Kidney epithelial cell (primary cell): ENCODE data around the gene MCCD1. TPM values are rescaled to one million over a fixed set of nuclear protein-coding genes. Genes with fewer than 3 reads are reported as not detected.
A peak's percentile ranks its signal among the peaks of the same experiment; 100 is the strongest.

Experiments used
- DNase-seq: peaks from one replicate; pipeline ENCODE4 v3.0.0-alpha.2; 2010; ENCODE audit warnings: low read depth
- H3K27me3 ChIP-seq: 2 replicates; pipeline ENCODE4 v1.6.0; 2011; ENCODE audit warnings: low read length; ENCODE audit not compliant: control insufficient read depth, insufficient read depth
- H3K36me3 ChIP-seq: 2 replicates; pipeline ENCODE4 v1.5.1; 2011; ENCODE audit warnings: low read length; ENCODE audit not compliant: control insufficient read depth, insufficient read depth
- H3K4me3 ChIP-seq: 2 replicates; pipeline ENCODE4 v1.5.1; 2011; ENCODE audit warnings: low read depth, mild to moderate bottlenecking, control low read depth, low read length
- total RNA-seq: library from RNA; depleted of rRNA; stranded (reverse); fragments of >200 nt; gene quantifications from 2 replicates; pipeline ENCODE4 v1.2.3, GENCODE V29; 2015
- TF ChIP-seq, protein P1 (sequence below): IDR thresholded peaks from 2 replicates; pipeline ENCODE4 v1.5.1; 2011; ENCODE audit warnings: mild to moderate bottlenecking, moderate library complexity, low read length, control low read depth, inconsistent platforms; ENCODE audit not compliant: insufficient read depth, poor library complexity, severe bottlenecking

Gene MCCD1
- total RNA-seq, 1 donor from 2014 or later: not detected

DNA sequence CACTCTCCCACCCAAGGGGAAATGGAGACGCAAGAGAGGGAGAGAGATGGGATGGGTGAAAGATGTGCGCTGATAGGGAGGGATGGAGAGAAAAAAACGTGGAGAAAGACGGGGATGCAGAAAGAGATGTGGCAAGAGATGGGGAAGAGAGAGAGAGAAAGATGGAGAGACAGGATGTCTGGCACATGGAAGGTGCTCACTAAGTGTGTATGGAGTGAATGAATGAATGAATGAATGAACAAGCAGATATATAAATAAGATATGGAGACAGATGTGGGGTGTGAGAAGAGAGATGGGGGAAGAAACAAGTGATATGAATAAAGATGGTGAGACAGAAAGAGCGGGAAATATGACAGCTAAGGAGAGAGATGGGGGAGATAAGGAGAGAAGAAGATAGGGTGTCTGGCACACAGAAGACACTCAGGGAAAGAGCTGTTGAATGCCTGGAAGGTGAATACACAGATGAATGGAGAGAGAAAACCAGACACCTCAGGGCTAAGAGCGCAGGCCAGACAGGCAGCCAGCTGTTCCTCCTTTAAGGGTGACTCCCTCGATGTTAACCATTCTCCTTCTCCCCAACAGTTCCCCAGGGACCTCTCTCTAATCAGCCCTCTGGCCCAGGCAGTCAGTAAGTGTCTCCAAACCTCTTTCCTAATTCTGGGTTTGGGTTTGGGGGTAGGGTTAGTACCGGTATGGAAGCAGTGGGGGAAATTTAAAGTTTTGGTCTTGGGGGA is 47.4 kb downstream of the MCCD1 start:
- DNase-seq: no peak
- TF ChIP-seq, protein P1, sequence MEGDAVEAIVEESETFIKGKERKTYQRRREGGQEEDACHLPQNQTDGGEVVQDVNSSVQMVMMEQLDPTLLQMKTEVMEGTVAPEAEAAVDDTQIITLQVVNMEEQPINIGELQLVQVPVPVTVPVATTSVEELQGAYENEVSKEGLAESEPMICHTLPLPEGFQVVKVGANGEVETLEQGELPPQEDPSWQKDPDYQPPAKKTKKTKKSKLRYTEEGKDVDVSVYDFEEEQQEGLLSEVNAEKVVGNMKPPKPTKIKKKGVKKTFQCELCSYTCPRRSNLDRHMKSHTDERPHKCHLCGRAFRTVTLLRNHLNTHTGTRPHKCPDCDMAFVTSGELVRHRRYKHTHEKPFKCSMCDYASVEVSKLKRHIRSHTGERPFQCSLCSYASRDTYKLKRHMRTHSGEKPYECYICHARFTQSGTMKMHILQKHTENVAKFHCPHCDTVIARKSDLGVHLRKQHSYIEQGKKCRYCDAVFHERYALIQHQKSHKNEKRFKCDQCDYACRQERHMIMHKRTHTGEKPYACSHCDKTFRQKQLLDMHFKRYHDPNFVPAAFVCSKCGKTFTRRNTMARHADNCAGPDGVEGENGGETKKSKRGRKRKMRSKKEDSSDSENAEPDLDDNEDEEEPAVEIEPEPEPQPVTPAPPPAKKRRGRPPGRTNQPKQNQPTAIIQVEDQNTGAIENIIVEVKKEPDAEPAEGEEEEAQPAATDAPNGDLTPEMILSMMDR: no peak
- no peaks in the 10 kb centered on the region for H3K27me3 ChIP-seq
- no peaks in the 10 kb centered on the region for H3K36me3 ChIP-seq
- H3K4me3 ChIP-seq: peak overlapping the region; percentile 32

DNA sequence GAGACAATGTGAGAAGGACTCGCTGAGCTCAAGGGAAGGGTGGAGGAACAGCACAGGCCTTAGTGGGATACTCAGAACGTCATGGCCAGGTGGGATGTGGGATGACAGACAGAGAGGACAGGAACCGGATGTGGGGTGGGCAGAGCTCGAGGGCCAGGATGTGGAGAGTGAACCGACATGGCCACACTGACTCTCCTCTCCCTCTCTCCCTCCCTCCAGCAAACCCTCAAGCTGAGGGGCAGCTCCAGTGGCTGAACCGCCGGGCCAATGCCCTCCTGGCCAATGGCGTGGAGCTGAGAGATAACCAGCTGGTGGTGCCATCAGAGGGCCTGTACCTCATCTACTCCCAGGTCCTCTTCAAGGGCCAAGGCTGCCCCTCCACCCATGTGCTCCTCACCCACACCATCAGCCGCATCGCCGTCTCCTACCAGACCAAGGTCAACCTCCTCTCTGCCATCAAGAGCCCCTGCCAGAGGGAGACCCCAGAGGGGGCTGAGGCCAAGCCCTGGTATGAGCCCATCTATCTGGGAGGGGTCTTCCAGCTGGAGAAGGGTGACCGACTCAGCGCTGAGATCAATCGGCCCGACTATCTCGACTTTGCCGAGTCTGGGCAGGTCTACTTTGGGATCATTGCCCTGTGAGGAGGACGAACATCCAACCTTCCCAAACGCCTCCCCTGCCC is 48.3 kb downstream of the MCCD1 start:
- Histone ChIP-seq H3K36me3 (no peaks in the 10 kb centered on the region), H3K4me3 (no peak overlapping the region), H3K27me3 (no peaks in the 10 kb centered on the region)
- TF ChIP-seq, protein P1: no peak
- DNase-seq: no peak

DNA sequence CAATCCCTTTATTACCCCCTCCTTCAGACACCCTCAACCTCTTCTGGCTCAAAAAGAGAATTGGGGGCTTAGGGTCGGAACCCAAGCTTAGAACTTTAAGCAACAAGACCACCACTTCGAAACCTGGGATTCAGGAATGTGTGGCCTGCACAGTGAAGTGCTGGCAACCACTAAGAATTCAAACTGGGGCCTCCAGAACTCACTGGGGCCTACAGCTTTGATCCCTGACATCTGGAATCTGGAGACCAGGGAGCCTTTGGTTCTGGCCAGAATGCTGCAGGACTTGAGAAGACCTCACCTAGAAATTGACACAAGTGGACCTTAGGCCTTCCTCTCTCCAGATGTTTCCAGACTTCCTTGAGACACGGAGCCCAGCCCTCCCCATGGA is 48.8 kb downstream of the MCCD1 start:
- Histone ChIP-seq H3K36me3 (no peaks in the 10 kb centered on the region), H3K4me3 (no peak overlapping the region), H3K27me3 (no peaks in the 10 kb centered on the region)
- DNase-seq: no peak
- TF ChIP-seq, protein P1: no peak

DNA sequence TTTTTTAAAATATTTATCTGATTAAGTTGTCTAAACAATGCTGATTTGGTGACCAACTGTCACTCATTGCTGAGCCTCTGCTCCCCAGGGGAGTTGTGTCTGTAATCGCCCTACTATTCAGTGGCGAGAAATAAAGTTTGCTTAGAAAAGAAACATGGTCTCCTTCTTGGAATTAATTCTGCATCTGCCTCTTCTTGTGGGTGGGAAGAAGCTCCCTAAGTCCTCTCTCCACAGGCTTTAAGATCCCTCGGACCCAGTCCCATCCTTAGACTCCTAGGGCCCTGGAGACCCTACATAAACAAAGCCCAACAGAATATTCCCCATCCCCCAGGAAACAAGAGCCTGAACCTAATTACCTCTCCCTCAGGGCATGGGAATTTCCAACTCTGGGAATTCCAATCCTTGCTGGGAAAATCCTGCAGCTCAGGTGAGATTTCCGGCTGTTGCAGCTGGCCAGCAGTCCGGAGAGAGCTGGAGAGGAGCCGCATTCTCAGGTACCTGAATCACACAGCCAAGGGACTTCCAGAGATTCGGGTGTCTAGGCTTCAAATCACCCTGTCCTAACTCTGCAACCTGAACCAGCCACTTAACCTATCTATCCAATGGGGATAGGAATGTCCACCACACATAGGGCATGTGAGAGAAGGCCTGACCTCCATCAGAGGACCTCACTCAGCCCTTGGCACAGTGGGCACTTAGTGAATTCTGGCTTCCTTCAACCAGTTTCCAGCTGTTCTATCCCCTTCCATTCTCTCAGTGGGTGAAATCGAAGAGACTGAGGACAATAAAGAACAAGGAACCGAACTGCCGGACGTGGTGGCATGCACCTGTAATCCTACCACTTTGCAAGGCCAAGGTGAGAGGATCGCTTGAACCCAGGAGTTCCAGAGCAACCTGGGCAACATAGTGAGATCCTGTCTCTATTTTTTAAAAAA is 49.7 kb downstream of the MCCD1 start:
- TF ChIP-seq, protein P1: no peak
- Histone ChIP-seq H3K36me3 (no peaks in the 10 kb centered on the region), H3K4me3 (no peak overlapping the region), H3K27me3 (no peaks in the 10 kb centered on the region)
- DNase-seq: peak; percentile 67

DNA sequence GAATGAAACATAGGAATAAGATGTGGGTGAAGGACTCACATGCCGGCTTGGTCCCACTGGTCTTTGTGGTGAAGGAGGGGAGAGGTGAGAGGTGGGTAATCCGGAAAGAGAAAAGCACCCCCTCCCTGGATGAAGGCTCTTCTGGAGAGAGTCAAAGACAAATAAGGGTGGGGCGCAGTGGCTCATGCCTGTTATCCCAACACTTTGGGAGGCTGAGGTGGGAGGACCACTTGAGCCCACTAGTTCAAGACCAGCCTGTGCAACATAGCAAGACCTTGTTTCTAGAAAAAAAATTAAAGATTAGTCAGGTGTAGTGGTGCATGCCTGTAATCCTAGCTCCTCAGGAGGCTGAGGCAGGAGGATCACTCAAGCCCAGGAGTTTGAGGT is 50.4 kb downstream of the MCCD1 start:
- DNase-seq: no peak
- Histone ChIP-seq H3K36me3 (no peaks in the 10 kb centered on the region), H3K27me3 (no peaks in the 10 kb centered on the region), H3K4me3 (no peak overlapping the region)
- TF ChIP-seq, protein P1: no peak

Other genes starting within 250 kb of the MCCD1 start
- 484 and 545 TPM in 2 replicates for gene HLA-B, start 171.8 kb upstream of the MCCD1 start, total RNA-seq
- 33.2 and 48.8 TPM in 2 replicates for gene MICA, start 125.4 kb upstream of the MCCD1 start, total RNA-seq
- gene MICB, start 30.8 kb upstream of the MCCD1 start, total RNA-seq: 6.9 and 8.1 TPM in 2 replicates
- gene DDX39B, start 13.0 kb downstream of the MCCD1 start, total RNA-seq: 290 and 412 TPM in 2 replicates
- gene ATP6V1G2, start 17.6 kb downstream of the MCCD1 start, total RNA-seq: 0.67 and 2.7 TPM in 2 replicates
- 41.9 and 44.0 TPM in 2 replicates for gene NFKBIL1, start 18.6 kb downstream of the MCCD1 start, total RNA-seq
- 0.92 TPM in 1 of 2 replicates, not detected in the other for gene LTA, start 43.3 kb downstream of the MCCD1 start, total RNA-seq
- 16.7 and 18.6 TPM in 2 replicates for gene TNF, start 46.6 kb downstream of the MCCD1 start, total RNA-seq
- 19.3 and 21.4 TPM in 2 replicates for gene LTB, start 53.5 kb downstream of the MCCD1 start, total RNA-seq
- 0.42 TPM in 1 of 2 replicates, not detected in the other for gene LST1, start 57.3 kb downstream of the MCCD1 start, total RNA-seq
- gene NCR3, start 64.0 kb downstream of the MCCD1 start, total RNA-seq: not detected in 2 replicates
- 0.33 TPM in 1 of 2 replicates, not detected in the other for gene AIF1, start 86.3 kb downstream of the MCCD1 start, total RNA-seq
- gene PRRC2A, start 91.8 kb downstream of the MCCD1 start, total RNA-seq: 117 and 143 TPM in 2 replicates
- 468 and 473 TPM in 2 replicates for gene BAG6, start 123.7 kb downstream of the MCCD1 start, total RNA-seq
- 1.3 and 1.8 TPM in 2 replicates for gene APOM, start 126.9 kb downstream of the MCCD1 start, total RNA-seq
- gene C6orf47, start 131.8 kb downstream of the MCCD1 start, total RNA-seq: 19.0 and 24.9 TPM in 2 replicates
- 17.7 and 22.0 TPM in 2 replicates for gene GPANK1, start 136.0 kb downstream of the MCCD1 start, total RNA-seq
- 366 and 405 TPM in 2 replicates for gene CSNK2B, start 137.1 kb downstream of the MCCD1 start, total RNA-seq
- gene LY6G5B, start 141.0 kb downstream of the MCCD1 start, total RNA-seq: 2.8 and 6.0 TPM in 2 replicates
- not detected in 2 replicates for gene LY6G5C, start 152.1 kb downstream of the MCCD1 start, total RNA-seq
- gene ABHD16A, start 174.4 kb downstream of the MCCD1 start, total RNA-seq: 43.8 and 45.5 TPM in 2 replicates
- gene LY6G6F, start 177.9 kb downstream of the MCCD1 start, total RNA-seq: not detected in 2 replicates
- gene LY6G6D, start 186.4 kb downstream of the MCCD1 start, total RNA-seq: not detected in 2 replicates
- not detected in 2 replicates for gene LY6G6C, start 192.8 kb downstream of the MCCD1 start, total RNA-seq
- gene MPIG6B, start 194.4 kb downstream of the MCCD1 start, total RNA-seq: 0.29 TPM in 1 of 2 replicates, not detected in the other
- 91.5 and 106 TPM in 2 replicates for gene DDAH2, start 200.3 kb downstream of the MCCD1 start, total RNA-seq
- gene CLIC1, start 207.6 kb downstream of the MCCD1 start, total RNA-seq: 494 and 498 TPM in 2 replicates
- gene MSH5, start 211.0 kb downstream of the MCCD1 start, total RNA-seq: 8.9 and 13.1 TPM in 2 replicates
- gene SAPCD1, start 233.7 kb downstream of the MCCD1 start, total RNA-seq: 1.1 and 2.2 TPM in 2 replicates
- gene VWA7, start 248.4 kb downstream of the MCCD1 start, total RNA-seq: 1.5 and 3.1 TPM in 2 replicates